Testis (tissue), 2 donors: ENCODE data around the gene KDM5C.

Source experiments
- CTCF ChIP-seq, 3 experiments: fragments of 450-650 bp in 2 of 3; fragments of 200-600 bp in 1 of 3; sonication (generic) in 1 of 3; IDR thresholded peaks; one replicate each; pipeline ENCODE4 v1.5.1; 2016 to 2019; ENCODE audit warnings: antibody characterized with exemption in 3 of 3, mild to moderate bottlenecking in 2 of 3, moderate library complexity in 1 of 3
- POLR2A ChIP-seq: fragments of 450-650 bp; IDR thresholded peaks from one replicate; pipeline ENCODE4 v1.6.1; 2017; ENCODE audit warnings: antibody characterized with exemption, mild to moderate bottlenecking, moderate library complexity

- TF ChIP-seq POLR2A (no peak), CTCF (IDR thresholded peaks at IDR 0.05) (no peak)
These were observed 41.9 kb upstream of the KDM5C start for GRCh38 chrX:53266914-53267313.
